ENCODE results near the gene LRTM2. TPM values are rescaled to one million over a fixed set of nuclear protein-coding genes. Genes with fewer than 3 reads are reported as not detected.

The LRTM2 gene
- total RNA-seq, 2 donors from 2014 or later, result not detected

DNA sequence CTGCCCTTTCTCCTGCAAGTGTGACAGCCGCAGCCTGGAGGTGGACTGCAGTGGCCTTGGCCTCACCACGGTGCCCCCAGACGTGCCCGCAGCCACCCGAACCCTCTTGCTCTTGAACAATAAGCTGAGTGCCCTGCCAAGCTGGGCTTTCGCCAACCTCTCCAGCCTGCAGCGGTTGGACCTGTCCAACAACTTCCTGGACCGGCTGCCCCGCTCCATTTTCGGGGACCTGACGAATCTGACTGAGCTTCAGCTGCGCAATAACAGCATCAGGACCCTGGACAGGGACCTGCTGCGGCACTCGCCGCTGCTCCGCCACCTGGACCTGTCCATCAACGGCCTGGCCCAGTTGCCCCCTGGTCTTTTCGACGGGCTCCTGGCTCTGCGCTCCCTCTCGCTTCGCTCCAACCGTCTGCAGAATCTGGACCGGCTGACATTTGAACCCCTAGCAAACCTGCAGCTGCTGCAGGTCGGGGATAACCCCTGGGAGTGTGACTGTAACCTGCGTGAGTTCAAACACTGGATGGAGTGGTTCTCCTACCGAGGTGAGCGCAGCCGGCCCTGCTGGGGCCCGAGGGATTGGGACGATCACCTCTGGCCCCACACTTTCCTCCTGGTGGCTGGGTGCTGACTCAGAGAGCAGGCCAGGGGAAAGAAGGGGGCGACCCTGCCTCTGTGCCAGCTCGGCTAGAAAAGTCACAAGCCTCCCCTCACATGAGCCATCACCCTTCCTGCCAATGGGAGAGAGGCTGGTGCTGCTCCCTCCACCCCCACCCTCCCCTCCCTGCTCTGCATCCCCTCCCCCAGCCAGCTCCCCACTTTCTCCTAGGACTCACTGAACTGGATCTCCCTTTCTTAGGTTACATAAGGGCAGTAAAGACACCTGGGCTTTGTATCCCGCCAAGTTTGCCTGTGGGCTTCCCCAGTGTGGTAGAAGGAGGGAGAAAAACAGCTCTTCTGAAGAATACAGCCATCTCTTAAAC is 10.9 kb downstream of the LRTM2 start:
- Histone ChIP-seq H3K9ac (ENCODE audit: low read depth in 2 of 2, low read length in 2 of 2) (no peak overlapping the region), H3K27ac (no peak overlapping the region), H3K4me3 (no peak overlapping the region), H3K27me3 (peaks cover 6% of the 10 kb centered on the region), H3K9me3 (no peaks in the 10 kb centered on the region), H3K4me1 (no peaks in the 10 kb centered on the region), H3K36me3 (no peaks in the 10 kb centered on the region)
- intact Hi-C loops (cut with DNase I), result no loop called here
- TF ChIP-seq CTCF (IDR thresholded peaks at IDR 0.05), result no peak
- no peak for DNase-seq

DNA sequence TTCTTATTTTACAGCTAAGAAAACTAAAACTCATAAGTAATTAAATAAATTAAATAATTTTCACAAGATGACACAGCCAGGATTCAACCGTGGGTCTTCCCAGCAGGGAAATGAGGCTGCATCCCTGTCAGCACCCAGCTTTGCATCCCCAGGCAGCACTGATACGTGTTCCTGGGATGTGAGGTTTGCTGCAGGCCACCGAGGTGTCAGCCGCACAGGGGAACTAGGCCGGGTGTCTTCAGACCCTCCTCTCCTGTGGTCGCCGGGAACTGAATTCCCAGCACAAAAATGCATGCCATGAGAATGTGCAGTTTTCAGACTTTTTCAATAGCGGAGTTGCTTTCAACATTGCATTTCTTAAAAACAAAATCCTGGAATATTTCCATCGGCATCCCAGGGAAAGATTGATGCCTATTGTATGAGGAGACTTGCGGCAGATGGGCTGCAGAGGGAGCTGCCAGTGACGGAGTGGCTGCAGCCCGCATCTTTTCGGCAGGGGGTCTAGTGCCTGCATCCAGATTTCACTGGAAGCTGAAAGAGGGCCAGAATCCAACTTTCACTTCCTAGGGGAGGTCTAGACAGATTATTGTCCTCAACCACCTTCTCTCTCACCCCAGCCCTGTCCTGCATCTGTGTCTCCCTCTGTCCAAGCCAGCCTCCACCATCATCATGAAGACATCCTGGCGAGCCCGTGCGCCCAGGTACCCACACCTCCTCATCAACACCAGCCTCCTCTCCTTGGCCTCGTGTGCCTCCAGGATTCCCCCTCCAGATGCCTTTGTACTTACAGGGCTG is 12.6 kb downstream of the LRTM2 start:
- no peak overlapping the region for H3K4me3 ChIP-seq
- no peaks in the 10 kb centered on the region for H3K4me1 ChIP-seq
- H3K9me3 ChIP-seq, result no peaks in the 10 kb centered on the region
- intact Hi-C loops (cut with DNase I), result no loop called here
- H3K36me3 ChIP-seq, result no peaks in the 10 kb centered on the region
- H3K27me3 ChIP-seq, result peaks cover 6% of the 10 kb centered on the region
- no peak overlapping the region for H3K9ac ChIP-seq (ENCODE audit: low read depth in 2 of 2, low read length in 2 of 2)
- H3K27ac ChIP-seq, result no peak overlapping the region
- no peak for TF ChIP-seq CTCF (IDR thresholded peaks at IDR 0.05)
- no peak for DNase-seq

DNA sequence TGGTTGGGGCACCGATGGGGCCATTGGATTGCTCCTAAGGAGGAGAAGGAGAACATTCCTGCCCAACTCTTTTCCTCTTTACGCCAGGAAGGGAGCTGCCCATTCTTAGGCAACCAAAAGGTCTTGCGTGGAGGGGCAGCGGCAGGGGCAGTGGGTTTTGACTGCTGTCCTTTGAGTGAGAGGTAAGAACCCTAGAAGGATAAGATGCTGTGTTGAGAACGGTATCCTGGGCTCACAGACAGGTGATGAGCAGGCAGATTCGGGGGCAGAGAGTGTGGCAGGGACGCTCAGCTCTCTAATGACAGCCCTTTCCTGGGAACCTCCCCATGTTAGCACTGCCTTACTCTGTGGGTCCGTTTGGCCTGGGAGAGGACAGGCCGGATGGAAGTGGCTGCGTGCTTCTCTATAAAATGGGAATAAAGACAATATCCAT is 13.2 kb downstream of the LRTM2 start:
- H3K4me1 ChIP-seq, result no peaks in the 10 kb centered on the region
- no peak overlapping the region for H3K27ac ChIP-seq
- TF ChIP-seq CTCF (IDR thresholded peaks at IDR 0.05), result no peak
- peaks cover 6% of the 10 kb centered on the region for H3K27me3 ChIP-seq
- H3K36me3 ChIP-seq, result no peaks in the 10 kb centered on the region
- DNase-seq, result no peak
- intact Hi-C loops (cut with DNase I), result no loop called here
- no peak overlapping the region for H3K4me3 ChIP-seq
- no peak overlapping the region for H3K9ac ChIP-seq (ENCODE audit: low read depth in 2 of 2, low read length in 2 of 2)
- no peaks in the 10 kb centered on the region for H3K9me3 ChIP-seq

- Histone ChIP-seq H3K27me3 (peaks cover 6% of the 10 kb centered on the region), H3K9me3 (no peaks in the 10 kb centered on the region), H3K27ac (no peak overlapping the region), H3K4me1 (no peaks in the 10 kb centered on the region), H3K9ac (ENCODE audit: low read depth in 2 of 2, low read length in 2 of 2) (no peak overlapping the region), H3K36me3 (no peaks in the 10 kb centered on the region), H3K4me3 (no peak overlapping the region)
- intact Hi-C loops (cut with DNase I), result no loop called here
- TF ChIP-seq CTCF (IDR thresholded peaks at IDR 0.05), result no peak
- DNase-seq, result no peak
Observed at GRCh38 chr12:1834186-1834925, 14.0 kb downstream of the LRTM2 start.

Measured in colonic mucosa (tissue), 4 donors.